Body of pancreas (tissue), 4 donors: Measurements from ENCODE around the gene CEP170B. TPM values are rescaled to one million over a fixed set of nuclear protein-coding genes. Genes with fewer than 3 reads are reported as not detected.
A peak's percentile ranks its signal among the peaks of the same experiment; 100 is the strongest.

Source experiments
- ATAC-seq: fragments of 150-250 bp; one replicate; pipeline ENCODE4 v1.9.1; 2016
- DNase-seq, 4 donors: peaks; one replicate each; pipeline ENCODE4 v3.0.0-alpha.2; 2019
- H3K27ac ChIP-seq, 4 donors: fragments of 200-600 bp; sonication (generic); 1 replicate in 3 of 4; 2 replicates in 1 of 4; pipeline versions ENCODE4 v1.5.1 to v1.6.1; 2016 to 2019; ENCODE audit warnings: mild to moderate bottlenecking in 1 of 4, mixed read lengths in 1 of 4, moderate library complexity in 1 of 4
- H3K27me3 ChIP-seq, 2 donors: fragments of 200-600 bp; sonication (generic); one replicate each; pipeline ENCODE4 v1.6.0; 2016; ENCODE audit warnings: mild to moderate bottlenecking in 1 of 2
- H3K36me3 ChIP-seq, 2 donors: fragments of 200-600 bp; sonication (generic); replicated peaks in 1 of 2; 2 replicates each; pipeline ENCODE4 v1.5.1; 2016; ENCODE audit warnings: low read depth in 2 of 2; ENCODE audit not compliant: insufficient read depth in 1 of 2
- H3K4me1 ChIP-seq: fragments of 200-600 bp; sonication (generic); one replicate; pipeline ENCODE4 v1.6.0; 2016
- H3K4me3 ChIP-seq, 2 donors: fragments of 200-600 bp; sonication (generic); 1 replicate in 1 of 2; 2 replicates in 1 of 2; pipeline ENCODE4 v1.5.1; 2016 to 2019
- H3K9me3 ChIP-seq, 3 donors: fragments of 200-600 bp; sonication (generic); 1 replicate in 2 of 3; 2 replicates in 1 of 3; pipeline ENCODE4 v1.5.1; 2016
- CTCF ChIP-seq, 7 experiments: fragments of 450-650 bp in 4 of 7; fragments of 200-600 bp in 3 of 7; sonication (generic) in 3 of 7; IDR thresholded peaks; one replicate each; pipeline ENCODE4 v1.5.1; 2016 to 2019; ENCODE audit warnings: antibody characterized with exemption in 7 of 7
- POLR2A ChIP-seq, 3 donors: fragments of 450-650 bp; IDR thresholded peaks; one replicate each; pipeline ENCODE4 v1.6.1; 2016; ENCODE audit warnings: antibody characterized with exemption in 3 of 3, mild to moderate bottlenecking in 2 of 3
- WGBS, 2 donors: methylation state at CpG; one replicate each; pipeline ENCODE4 v1.1.5; 2017; 5-methylcytosine and 5-hydroxymethylcytosine counted together
- intact Hi-C: fragments of 100-400 bp; cut with DNase I; formaldehyde crosslinking; loops from one replicate; pipeline ENCODE4 v1.15.1; 2023
- total RNA-seq, 2 donors: library from RNA; depleted of rRNA; stranded (reverse); fragments of >200 nt; gene quantifications; one replicate each; pipeline ENCODE4 v1.1.0, GENCODE V29; 2016

The CEP170B gene
- total RNA-seq, 2 donors from 2014 or later: 23.6 to 41.9 TPM

DNA sequence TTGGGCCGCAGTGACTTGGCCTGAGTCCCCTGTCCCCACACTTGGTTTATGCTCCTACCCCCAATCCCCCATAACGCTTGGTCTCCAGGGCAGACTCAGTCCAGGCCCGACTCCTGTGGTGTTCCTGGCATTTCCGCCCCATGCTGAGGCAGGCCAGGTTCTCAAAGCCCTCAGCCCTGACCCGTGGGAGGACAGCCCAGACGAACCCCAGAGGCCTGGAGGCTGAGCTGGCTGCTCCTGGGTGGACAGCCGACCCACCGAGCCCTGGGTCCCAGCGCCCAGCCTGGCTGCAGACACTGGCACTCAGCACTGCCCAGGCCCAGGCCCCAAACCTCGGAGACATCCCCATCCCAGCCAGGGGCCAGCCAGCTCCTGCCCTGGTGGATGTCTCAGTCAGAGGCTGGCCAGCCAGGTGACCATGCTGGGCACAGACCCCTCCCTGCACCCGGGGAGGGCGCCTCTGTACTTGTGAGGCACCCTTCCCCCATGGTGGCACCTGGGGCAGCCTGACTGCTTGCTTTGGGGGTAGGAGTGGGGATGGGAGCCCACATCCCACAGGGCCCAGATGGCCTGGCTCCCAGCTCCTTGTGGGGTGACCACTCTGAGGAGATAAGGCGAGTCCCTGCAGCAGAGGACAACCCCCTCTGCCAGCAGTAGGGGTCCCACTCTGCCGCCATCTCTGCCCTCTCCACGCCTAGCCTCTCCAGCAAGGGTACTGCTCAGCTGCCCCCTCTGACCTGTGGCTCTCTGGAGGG is 61.0 kb downstream of the CEP170B start:
- Histone ChIP-seq H3K9me3 (no peaks in the 10 kb centered on the region), H3K4me1 (peaks cover 5% of the 10 kb centered on the region), H3K27ac (no peak overlapping the region), H3K4me3 (no peak overlapping the region), H3K36me3 (no peaks in the 10 kb centered on the region), H3K27me3 (no peaks in the 10 kb centered on the region)
- intact Hi-C loops: no loop called here
- WGBS, 2 donors: 81 to 95% methylated on average over 4 to 15 of the region's 15 CpGs
- DNase-seq (no peak), ATAC-seq (no peak)
- no peak for TF ChIP-seq CTCF (IDR thresholded peaks at IDR 0.05)
- no peak for TF ChIP-seq POLR2A (IDR thresholded peaks at IDR 0.05)

GRCh38 chr14:104926619-104927431 is 61.8 kb downstream of the CEP170B start:
- TF ChIP-seq CTCF (IDR thresholded peaks at IDR 0.05) (no peak), POLR2A (IDR thresholded peaks at IDR 0.05) (no peak)
- Histone ChIP-seq H3K9me3 (no peaks in the 10 kb centered on the region), H3K27me3 (no peaks in the 10 kb centered on the region), H3K36me3 (no peaks in the 10 kb centered on the region), H3K4me1 (peaks cover 5% of the 10 kb centered on the region), H3K4me3 (no peak overlapping the region), H3K27ac (no peak overlapping the region)
- ATAC-seq (no peak), DNase-seq (no peak)
- intact Hi-C loops: no loop called here
- 63 to 96% methylated on average over 5 to 17 of the region's 21 CpGs for WGBS, 2 donors

- H3K4me3 ChIP-seq: no peak overlapping the region
- 41 to 52% methylated on average over 4 to 10 of the region's 10 CpGs for WGBS, 2 donors
- no peaks in the 10 kb centered on the region for H3K27me3 ChIP-seq
- peaks cover 5% of the 10 kb centered on the region for H3K4me1 ChIP-seq
- intact Hi-C loops: no loop called here
- no peak for ATAC-seq
- peak in 2 of 4 donors; percentile 43 to 54 for DNase-seq
- H3K36me3 ChIP-seq: no peaks in the 10 kb centered on the region
- no peaks in the 10 kb centered on the region for H3K9me3 ChIP-seq
- H3K27ac ChIP-seq: no peak overlapping the region
- TF ChIP-seq POLR2A (IDR thresholded peaks at IDR 0.05) (no peak), CTCF (IDR thresholded peaks at IDR 0.05) (no peak)
Measured at GRCh38 chr14:104927432-104927816, 62.4 kb downstream of the CEP170B start.

GRCh38 chr14:104927901-104928300 is 62.8 kb downstream of the CEP170B start:
- no peak for TF ChIP-seq POLR2A (IDR thresholded peaks at IDR 0.05)
- no peak for TF ChIP-seq CTCF (IDR thresholded peaks at IDR 0.05)
- H3K27ac ChIP-seq: no peak overlapping the region
- peaks cover 10% of the 10 kb centered on the region for H3K4me1 ChIP-seq
- no peaks in the 10 kb centered on the region for H3K36me3 ChIP-seq
- no peaks in the 10 kb centered on the region for H3K9me3 ChIP-seq
- no peak for DNase-seq
- no peak for ATAC-seq
- 34 to 57% methylated on average over 4 to 8 of the region's 8 CpGs for WGBS, 2 donors
- intact Hi-C loops: no loop called here
- no peak overlapping the region for H3K4me3 ChIP-seq
- H3K27me3 ChIP-seq: no peaks in the 10 kb centered on the region
